Fibroblast of lung (primary cell): ENCODE data around the gene CHTF8.

Source experiments
- CTCF ChIP-seq, 2 donors: IDR thresholded peaks in 1 of 2; conservative IDR thresholded peaks in 1 of 2; 1 replicate in 1 of 2; 2 replicates in 1 of 2; pipeline ENCODE4 v1.5.1; 2011 to 2012; ENCODE audit warnings: low read length in 2 of 2, control low read depth in 1 of 2, inconsistent platforms in 1 of 2, low read depth in 1 of 2, mild to moderate bottlenecking in 1 of 2
- EZH2 ChIP-seq: IDR thresholded peaks from 2 replicates; pipeline ENCODE4 v1.5.1; 2012; ENCODE audit warnings: low read length, control low read depth, mild to moderate bottlenecking; ENCODE audit errors: missing control alignments

- TF ChIP-seq CTCF (conservative IDR thresholded peaks at IDR 0.05 in 1 of 2, IDR thresholded peaks at IDR 0.05 in 1 of 2; ENCODE audit: low read depth in 1 of 2, low read length in 2 of 2) = no peak
- TF ChIP-seq EZH2 = no peak
Measured at GRCh38 chr16:69077251-69077650, 55.1 kb downstream of the CHTF8 start.
